Tibial nerve (tissue), 4 donors: ENCODE data around the gene TIAM1.

Experiments
- CTCF ChIP-seq, 5 experiments: fragments of 200-600 bp in 3 of 5; fragments of 450-650 bp in 2 of 5; sonication (generic) in 3 of 5; IDR thresholded peaks; one replicate each; pipeline ENCODE4 v1.5.1; 2016 to 2019; ENCODE audit warnings: antibody characterized with exemption in 5 of 5, mild to moderate bottlenecking in 3 of 5, moderate library complexity in 2 of 5
- EP300 ChIP-seq, 2 donors: sonication (generic); formaldehyde crosslinking; IDR thresholded peaks; one replicate each; pipeline ENCODE4 v1.6.1; 2017; ENCODE audit warnings: antibody characterized with exemption in 2 of 2, mild to moderate bottlenecking in 1 of 2
- POLR2A ChIP-seq, 2 donors: fragments of 450-650 bp; IDR thresholded peaks; one replicate each; pipeline ENCODE4 v1.6.1; 2017; ENCODE audit warnings: antibody characterized with exemption in 2 of 2, mild to moderate bottlenecking in 2 of 2, moderate library complexity in 2 of 2

GRCh38 chr21:31182231-31183140 lies 161.6 kb downstream of the TIAM1 start:
- no peak for TF ChIP-seq POLR2A (IDR thresholded peaks at IDR 0.05)
- TF ChIP-seq EP300 (IDR thresholded peaks at IDR 0.05), result no peak
- no peak for TF ChIP-seq CTCF (IDR thresholded peaks at IDR 0.05)
